Sciatic nerve (tissue), 2 donors: ENCODE data around the gene C1orf159. TPM values are rescaled to one million over a fixed set of nuclear protein-coding genes. Genes with fewer than 3 reads are reported as not detected.
"Not testable (repeated sequence)": the region's sequence is repeated elsewhere in the genome, so short reads cannot be mapped to it uniquely, and the experiment has no call there.

Experiments
- ATAC-seq: fragments of 200-7000 bp; cut with Tn5 transposase; one replicate; pipeline ENCODE4 v1.9.1; 2020; ENCODE audit warnings: mild to moderate bottlenecking, moderate library complexity
- DNase-seq: peaks from one replicate; pipeline ENCODE4 v3.0.0-alpha.2; 2020; ENCODE audit warnings: low spot score
- intact Hi-C: fragments of 100-400 bp; cut with DNase I; formaldehyde crosslinking; loops from one replicate; pipeline ENCODE4 v1.14.2; 2022
- total RNA-seq: library from RNA; stranded (reverse); fragmentation: NEBNext Ultra II Directional; extraction: Animal tissue kit (Norgen Biotek cat#: 25700); gene quantifications from one replicate; pipeline ENCODE4 v1.2.1, GENCODE V29; 2021
- donor health status: DM: no; HTN: no; CAD: no.
- donor health status: DM: no; HTN: no; CAD: no.

Gene C1orf159
- total RNA-seq, 1 donor from 2014 or later, result 12.0 TPM

GRCh38 chr1:1152431-1152830 is 36.5 kb upstream of the C1orf159 start:
- ATAC-seq, intact Hi-C loops, DNase-seq: not testable (repeated sequence)

GRCh38 chr1:1151306-1151705 is 35.4 kb upstream of the C1orf159 start:
- intact Hi-C loops, result no loop called here
- DNase-seq (no peak), ATAC-seq (no peak)

GRCh38 chr1:1150100-1150499 is 34.2 kb upstream of the C1orf159 start:
- DNase-seq, result no peak
- intact Hi-C loops, result no loop called here
- no peak for ATAC-seq

GRCh38 chr1:1149416-1149815 is 33.5 kb upstream of the C1orf159 start:
- no peak for ATAC-seq
- no peak for DNase-seq
- intact Hi-C loops, result no loop called here

- no peak for DNase-seq
- no peak for ATAC-seq
Measured at GRCh38 chr1:1148569-1148968, 32.7 kb upstream of the C1orf159 start.

GRCh38 chr1:1148061-1148460 is 32.2 kb upstream of the C1orf159 start:
- intact Hi-C loops, result no loop called here
- DNase-seq (no peak), ATAC-seq (no peak)

More at GRCh38 chr1:1148569-1148968, 32.7 kb upstream of the C1orf159 start:
- intact Hi-C loops, result no loop called here

- intact Hi-C loops, result no loop called here
- DNase-seq (no peak), ATAC-seq (no peak)
Measured at GRCh38 chr1:1146596-1146995, 30.7 kb upstream of the C1orf159 start.

- ATAC-seq (no peak), DNase-seq (no peak)
- intact Hi-C loops, result no loop called here
Measured at GRCh38 chr1:1146026-1146425, 30.1 kb upstream of the C1orf159 start.

GRCh38 chr1:1145547-1145914 is 29.6 kb upstream of the C1orf159 start:
- ATAC-seq (no peak), DNase-seq (no peak)
- intact Hi-C loops, result no loop called here

GRCh38 chr1:1144843-1145546 is 29.1 kb upstream of the C1orf159 start:
- ATAC-seq (peak; percentile 6), DNase-seq (no peak)
- intact Hi-C loops, result no loop called here

GRCh38 chr1:1144122-1144842 is 28.4 kb upstream of the C1orf159 start:
- intact Hi-C loops, result no loop called here
- no peak for DNase-seq
- ATAC-seq, result peak; percentile 16

- DNase-seq (no peak), ATAC-seq (no peak)
- intact Hi-C loops, result no loop called here
Measured at GRCh38 chr1:1143636-1144035, 27.7 kb upstream of the C1orf159 start.

GRCh38 chr1:1142844-1143243 is 27.0 kb upstream of the C1orf159 start:
- intact Hi-C loops, result no loop called here
- ATAC-seq (no peak), DNase-seq (no peak)

GRCh38 chr1:1142352-1142751 is 26.5 kb upstream of the C1orf159 start:
- ATAC-seq, intact Hi-C loops, DNase-seq: not testable (repeated sequence)

GRCh38 chr1:1141911-1142250 is 26.0 kb upstream of the C1orf159 start:
- DNase-seq, result no peak
- intact Hi-C loops, result no loop called here
- no peak for ATAC-seq

- no peak for DNase-seq
- intact Hi-C loops, result no loop called here
- no peak for ATAC-seq
Measured at GRCh38 chr1:1141244-1141910, 25.5 kb upstream of the C1orf159 start.

- intact Hi-C loops, result no loop called here
- DNase-seq (no peak), ATAC-seq (no peak)
Measured at GRCh38 chr1:1140673-1141072, 24.8 kb upstream of the C1orf159 start.

GRCh38 chr1:1137256-1138045 is 21.6 kb upstream of the C1orf159 start:
- no peak for DNase-seq
- ATAC-seq, result no peak
- intact Hi-C loops, result no loop called here

GRCh38 chr1:1136547-1137230 is 20.8 kb upstream of the C1orf159 start:
- intact Hi-C loops, result no loop called here
- DNase-seq (no peak), ATAC-seq (no peak)
